OCI-LY7 (cell line): ENCODE results near the gene PLXNA4.

ENCODE experiments used
- CTCF ChIP-seq: fragments of 200-600 bp; sonication (generic); conservative IDR thresholded peaks from 2 replicates; pipeline ENCODE4 v1.5.1; 2014; ENCODE audit warnings: mild to moderate bottlenecking, antibody characterized with exemption, low read length, moderate library complexity, mixed read lengths
- EZH2phosphoT487 ChIP-seq: fragments of 200-600 bp; sonication (generic); IDR thresholded peaks from 2 replicates; pipeline ENCODE4 v1.6.1; 2018; ENCODE audit warnings: low read depth, borderline replicate concordance, mild to moderate bottlenecking, mixed run types, antibody characterized with exemption, low read length, moderate library complexity, mixed read lengths

- TF ChIP-seq EZH2phosphoT487 (no peak), CTCF (no peak)
These were observed 467.7 kb downstream of the PLXNA4 start for GRCh38 chr7:132108563-132108962.
